Activated effector memory CD4-positive, alpha-beta T cell treated with Interleukin-2 at 50 U/mL for 16 hours (primary cell): ENCODE measurements around the gene FAM120C.
A peak's percentile ranks its signal among the peaks of the same experiment; 100 is the strongest.

Experiments used
- DNase-seq: peaks from one replicate; pipeline ENCODE4 v3.0.0-alpha.2; 2020

The FAM120C gene, protein sequence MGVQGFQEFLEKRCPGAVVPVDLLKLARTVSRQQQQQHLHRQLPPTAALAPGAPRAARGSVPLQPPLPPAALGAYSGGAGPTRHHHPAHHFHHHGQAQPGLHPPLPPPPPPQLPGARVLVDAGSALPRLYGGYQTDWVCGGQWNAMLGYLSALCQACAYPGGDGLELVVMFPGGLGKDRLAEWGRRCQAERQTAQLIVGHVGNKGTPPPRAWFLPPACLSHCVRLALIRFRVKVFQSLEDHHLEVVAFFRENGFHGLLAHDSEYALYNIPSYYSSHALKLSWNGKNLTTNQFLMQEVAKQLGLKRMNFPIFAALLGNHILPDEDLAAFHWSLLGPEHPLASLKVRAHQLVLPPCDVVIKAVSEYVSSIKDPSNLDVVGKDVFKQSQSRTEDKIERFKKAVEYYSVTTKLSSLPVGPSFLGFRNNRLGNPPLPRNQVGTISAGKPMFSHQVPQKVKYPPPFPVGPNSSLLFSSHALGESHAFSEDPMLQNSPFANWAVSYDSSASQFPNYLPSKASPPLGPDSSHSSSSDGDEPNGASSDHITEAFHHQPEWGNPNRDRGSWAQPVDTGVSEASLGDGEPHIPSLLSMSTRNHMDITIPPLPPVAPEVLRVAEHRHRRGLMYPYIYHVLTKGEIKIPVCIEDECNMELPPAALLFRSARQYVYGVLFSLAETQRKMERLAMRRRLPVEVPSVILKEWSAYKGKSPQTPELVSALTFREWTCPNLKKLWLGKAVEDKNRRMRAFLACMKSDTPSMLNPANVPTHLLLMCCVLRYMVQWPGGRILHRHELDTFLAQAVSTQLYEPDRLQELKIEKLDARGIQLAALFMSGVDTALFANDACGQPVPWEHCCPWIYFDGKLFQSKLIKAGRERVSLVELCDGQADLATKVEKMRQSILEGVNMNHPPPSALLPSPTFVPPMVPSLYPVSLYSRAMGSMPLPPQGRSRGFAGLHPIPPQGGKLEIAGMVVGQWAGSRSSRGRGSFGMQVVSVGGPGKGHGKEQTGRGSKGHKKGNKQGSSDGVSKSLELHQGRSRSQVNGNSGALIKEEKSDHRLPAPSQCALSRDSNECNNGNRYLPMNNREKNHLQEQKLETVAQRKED

DNA sequence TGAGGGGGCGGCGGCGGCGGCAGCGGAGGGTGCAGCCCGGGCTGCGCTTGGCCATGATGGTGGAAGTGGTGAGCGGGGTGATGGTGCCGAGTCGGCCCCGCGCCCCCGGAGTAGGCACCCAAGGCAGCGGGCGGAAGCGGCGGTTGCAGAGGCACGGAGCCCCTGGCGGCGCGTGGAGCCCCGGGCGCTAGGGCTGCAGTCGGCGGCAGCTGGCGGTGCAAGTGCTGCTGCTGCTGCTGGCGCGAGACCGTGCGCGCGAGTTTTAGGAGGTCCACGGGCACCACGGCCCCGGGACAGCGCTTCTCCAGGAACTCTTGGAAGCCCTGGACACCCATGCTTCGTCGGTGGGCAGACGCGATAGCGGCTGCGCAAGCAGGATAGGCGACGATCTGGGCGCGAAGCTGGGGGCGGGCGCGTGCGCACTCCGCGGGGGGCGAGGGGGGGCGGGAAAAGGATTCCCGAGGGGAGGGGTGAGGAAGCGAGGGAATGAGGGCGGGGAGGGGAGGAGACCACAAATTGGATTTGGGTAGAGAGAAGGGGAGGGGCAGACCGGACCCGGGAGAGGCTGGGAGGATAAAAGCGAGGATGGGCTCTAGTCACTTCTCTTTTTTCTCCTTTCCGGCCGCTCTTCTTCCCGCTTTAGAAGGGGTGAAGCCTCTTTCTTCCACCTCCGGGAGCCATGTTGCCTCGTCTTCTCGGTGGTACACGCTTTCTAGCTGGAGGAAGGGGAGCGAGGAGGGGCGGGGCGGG, at the start of gene FAM120C:
TSS of gene FAM120C (minus strand) at position 391 of the 750 bp plus-strand sequence. CDS start at position 335, 56 bp downstream.
- DNase-seq, result peak; percentile 48

DNA sequence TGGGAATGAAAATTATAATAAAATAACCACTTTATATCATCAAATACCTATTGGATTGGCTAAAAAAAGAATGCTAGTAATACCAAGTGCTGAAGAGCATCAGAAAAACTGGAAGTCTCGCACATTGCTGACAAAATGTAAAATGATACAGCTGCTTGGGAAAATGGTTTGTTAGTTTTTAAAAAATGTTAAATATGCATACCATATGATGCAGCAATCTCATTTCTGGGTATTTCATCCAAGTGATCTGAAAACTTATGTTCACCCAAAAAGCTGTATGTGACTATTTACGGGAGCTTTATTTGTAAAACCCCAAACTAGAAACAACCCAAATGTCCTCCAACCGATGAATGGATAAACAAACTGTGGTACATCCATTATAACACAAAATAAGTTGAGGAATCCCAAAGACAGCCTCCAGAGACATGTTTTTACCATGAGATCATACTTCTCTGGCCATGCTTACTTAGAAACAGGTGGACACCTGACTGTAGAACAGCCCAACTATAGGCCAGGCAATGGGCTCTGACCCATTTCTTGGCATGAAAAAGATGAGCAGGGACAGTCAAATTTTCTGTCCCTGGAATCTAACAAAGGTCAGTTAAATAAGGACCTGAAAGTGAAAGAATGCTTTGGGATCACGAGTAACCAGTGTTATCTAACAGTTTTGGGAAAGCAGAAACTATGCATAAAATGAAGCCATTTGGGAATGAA, 47.5 kb upstream of the FAM120C start:
- no peak for DNase-seq

DNA sequence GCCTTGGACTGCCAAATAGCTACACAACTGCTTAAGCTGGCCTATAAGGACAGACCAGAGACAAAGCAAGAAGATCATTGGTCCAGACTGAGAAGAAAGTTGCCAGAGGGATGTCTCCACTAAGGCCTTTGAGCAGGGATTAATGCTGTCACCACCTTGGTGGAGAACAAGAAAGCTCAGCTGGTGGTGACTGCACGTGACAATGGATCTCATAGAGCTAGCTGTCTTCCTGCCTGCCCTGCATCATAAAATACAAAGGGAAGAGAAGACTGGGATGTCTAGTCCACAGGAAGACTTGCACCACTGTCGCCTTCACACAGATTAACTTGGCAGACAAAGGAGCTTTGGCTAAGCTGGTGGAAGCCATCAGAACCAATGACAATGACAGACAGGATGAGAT, 40.5 kb upstream of the FAM120C start:
- DNase-seq, result no peak

DNA sequence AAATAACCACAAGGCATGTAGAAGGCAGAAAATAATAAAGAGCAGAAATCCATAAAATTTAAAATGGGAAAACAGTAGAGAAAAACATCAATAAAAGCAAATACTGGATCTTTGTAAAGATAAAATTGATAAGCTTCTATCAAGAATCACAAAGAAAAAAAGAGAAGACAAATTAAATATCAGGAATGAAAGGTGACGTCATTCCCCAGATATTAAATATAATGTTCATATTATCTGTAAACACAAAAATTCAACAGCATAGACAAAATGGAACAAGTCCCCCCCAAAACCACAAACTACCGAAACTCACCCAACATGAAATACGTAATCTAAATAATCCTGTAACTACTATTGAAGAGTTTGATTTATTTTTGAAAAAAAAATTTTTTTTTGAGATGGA, 30.5 kb upstream of the FAM120C start:
- no peak for DNase-seq

DNA sequence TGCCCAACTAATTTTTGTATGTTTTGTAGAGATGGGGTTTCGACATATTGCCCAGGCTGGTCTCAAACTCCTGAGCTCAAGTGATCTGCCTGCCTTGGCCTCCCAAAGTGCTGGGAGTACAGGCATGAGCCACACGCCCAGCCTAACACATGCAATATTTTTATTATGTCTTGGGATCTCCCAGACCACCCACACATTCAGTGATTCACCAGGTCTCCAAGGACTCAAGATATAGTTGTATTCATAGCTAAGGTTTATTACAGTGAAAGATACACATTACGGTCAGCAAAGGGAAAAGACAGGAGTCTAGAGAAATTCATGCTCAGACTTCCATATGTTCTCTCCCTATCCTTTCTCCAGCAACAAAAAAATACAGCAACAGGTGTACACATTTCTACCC, 25.5 kb upstream of the FAM120C start:
- no peak for DNase-seq

DNA sequence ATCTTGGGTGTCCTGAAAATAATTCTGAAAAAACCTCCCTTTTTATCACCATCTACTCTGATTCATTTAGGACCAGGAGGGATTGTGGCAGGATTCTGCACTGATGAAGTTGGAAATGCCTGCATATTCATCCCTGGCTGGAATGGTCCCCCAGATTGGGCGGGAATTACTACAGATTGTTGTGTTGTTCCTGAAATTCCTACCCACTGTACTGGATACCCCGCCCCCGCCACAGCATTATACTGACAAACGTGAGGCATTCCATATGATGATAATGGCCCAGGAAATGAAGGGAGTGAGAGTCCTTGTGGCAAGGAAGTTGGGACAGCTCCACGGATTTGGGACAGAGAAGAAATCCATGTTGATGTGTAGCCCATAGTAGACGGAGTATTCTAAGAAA, 15.2 kb upstream of the FAM120C start:
- no peak for DNase-seq

DNA sequence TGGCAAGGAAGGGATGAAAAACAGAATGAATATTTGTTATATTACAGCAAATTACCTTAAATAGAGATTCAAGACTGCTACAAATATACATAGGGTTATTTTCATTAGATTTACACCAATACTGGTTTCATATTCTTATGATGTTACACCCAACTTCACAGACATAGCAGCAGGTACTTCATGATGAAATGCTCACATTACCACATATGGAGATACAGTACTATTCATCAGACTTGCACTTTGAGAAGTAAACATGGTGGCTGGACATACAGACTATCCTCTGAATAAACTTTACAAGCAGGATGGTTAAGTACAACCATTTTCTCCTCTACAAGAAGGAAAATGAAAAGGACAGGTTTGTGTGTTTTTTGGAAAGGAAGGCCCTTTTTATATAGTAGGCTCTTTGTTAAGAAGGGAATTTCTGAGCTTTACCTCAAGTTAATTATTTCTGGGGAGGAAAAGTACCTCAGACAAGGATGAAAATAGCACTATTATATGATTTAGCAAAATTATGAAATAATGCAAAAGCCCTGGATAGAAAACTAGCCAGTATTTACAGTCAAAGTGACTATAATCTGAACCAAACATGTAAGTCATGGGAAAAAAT, 12.0 kb upstream of the FAM120C start:
- no peak for DNase-seq

DNA sequence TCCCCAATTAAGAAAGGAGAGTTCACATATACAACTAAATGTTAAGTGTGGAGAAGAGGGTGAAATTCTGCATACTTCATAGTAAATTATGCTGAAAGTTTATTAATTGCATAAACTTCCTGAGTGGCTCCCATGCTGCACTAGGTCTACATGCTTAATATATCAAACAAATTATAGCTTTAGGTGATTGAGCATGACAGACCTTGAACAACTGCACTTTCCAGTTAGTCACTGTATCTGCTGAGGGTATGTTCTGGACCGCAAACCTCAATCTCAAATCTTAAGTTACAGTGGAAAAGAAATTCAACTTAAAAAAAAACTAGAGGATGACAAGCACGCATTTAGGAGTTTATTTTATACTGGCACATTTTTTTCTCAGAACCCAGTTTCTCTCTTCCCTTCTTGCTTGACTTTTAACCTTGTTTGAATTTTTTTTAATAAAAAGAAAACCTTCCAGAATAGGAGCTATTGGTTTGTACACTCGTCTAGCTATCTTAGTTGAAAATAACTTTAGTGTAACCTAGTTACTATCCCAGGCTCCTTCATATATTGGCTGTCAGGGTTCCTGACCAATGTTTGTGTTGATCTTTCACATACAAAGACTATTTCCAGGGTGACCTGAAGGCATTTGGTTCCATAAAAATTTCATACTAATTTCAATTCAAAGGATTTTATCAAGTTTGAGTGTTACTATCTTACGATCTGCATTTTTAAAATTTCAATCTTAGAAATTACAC, 10.2 kb upstream of the FAM120C start:
- DNase-seq, result no peak

DNA sequence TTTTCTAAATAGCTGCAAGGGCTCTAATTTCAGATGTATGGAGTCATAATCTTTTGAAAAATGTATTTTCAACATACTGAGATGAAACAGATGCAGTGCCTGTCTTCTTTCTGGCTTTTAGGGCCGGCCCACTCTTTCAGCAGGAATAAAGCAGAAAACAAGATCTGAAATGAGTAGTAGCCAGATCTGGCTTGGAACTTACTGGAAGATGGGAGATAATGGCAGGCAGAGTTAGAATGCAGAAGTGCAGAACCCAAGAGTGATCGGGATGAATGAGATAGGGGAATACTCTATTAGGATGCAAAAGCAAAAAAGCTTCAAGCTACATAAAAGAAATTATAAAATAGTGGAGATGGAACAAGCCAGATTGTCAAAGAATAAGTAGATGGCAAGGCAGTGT, 1.4 kb upstream of the FAM120C start:
- DNase-seq, result no peak

DNA sequence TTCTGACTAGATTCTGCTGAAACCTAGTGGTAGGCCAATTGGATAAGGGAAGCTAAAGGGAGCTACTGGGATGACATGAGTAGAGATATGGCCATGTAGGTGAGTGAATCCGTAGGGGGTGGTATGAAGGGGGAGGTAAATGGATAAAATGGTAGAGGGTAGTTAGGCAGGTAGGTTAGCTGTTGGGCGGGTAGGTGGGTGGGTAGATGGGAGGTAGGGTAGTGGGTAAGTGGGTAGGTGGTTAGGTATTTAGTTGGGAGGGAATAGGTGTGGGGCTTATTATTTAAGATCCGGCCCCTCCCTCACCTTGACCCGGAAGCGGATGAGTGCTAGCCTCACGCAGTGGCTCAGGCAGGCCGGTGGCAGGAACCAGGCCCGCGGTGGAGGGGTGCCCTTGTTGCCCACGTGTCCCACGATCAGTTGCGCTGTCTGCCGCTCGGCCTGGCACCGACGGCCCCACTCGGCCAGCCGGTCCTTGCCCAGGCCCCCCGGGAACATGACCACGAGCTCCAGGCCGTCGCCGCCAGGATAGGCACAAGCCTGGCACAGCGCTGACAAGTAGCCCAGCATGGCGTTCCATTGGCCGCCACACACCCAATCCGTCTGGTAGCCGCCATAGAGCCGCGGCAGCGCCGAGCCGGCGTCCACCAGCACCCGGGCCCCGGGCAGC, 725 bp downstream of the FAM120C start:
- peak; percentile 57 for DNase-seq

DNA sequence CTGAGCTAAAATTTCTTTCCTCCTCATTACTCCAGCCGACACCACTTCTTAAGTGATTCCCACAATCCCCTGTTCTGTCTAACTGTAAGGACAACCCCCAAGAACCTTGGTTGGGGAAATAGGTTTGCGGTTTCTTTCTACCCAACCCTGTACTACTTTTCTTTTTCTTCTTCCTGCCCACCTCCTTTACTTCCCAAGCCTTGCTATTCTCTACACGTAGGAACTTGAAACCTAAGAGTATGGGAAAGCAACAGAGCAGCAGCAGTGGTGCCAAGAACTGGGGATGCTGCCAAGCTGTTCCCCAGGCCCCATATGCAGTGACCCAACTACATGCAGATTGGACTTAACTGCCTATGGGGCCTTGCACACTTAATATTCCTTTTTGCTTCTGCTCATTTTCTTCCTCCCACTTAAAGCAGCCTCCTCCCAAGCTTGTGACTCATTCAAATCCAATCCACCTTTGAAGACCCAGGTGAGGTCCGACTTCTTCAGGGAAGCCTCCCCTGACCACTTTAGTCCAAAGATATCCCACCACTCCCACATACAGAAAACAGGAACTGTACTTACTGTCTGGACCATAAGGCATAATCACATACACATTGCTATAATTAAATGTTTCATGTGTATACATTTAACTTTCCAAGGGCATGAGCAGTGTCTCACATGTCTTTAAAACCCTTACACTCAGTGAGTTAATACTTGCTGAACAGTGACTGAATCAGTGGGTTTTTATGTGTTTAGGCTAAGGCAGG, 1.7 kb downstream of the FAM120C start:
- no peak for DNase-seq

DNA sequence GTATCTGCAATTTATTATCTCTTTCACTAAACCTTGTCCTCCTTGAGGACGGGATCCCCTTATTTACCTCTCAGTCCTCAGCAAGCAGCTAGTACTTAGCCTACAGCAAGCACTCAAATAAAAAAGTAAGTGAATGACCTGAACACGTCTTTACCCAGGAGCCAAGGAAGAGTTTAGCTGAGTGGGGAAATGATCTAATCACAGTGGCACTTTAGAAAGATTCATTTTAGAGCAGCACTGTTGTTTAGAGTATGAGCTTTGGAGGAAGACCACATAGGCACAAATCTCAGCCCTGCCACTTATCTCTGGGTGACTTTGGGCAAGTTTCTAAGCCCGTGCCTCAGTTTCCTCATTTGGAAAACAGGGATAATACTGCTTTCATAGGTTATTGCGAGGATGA, 2.7 kb downstream of the FAM120C start:
- no peak for DNase-seq

DNA sequence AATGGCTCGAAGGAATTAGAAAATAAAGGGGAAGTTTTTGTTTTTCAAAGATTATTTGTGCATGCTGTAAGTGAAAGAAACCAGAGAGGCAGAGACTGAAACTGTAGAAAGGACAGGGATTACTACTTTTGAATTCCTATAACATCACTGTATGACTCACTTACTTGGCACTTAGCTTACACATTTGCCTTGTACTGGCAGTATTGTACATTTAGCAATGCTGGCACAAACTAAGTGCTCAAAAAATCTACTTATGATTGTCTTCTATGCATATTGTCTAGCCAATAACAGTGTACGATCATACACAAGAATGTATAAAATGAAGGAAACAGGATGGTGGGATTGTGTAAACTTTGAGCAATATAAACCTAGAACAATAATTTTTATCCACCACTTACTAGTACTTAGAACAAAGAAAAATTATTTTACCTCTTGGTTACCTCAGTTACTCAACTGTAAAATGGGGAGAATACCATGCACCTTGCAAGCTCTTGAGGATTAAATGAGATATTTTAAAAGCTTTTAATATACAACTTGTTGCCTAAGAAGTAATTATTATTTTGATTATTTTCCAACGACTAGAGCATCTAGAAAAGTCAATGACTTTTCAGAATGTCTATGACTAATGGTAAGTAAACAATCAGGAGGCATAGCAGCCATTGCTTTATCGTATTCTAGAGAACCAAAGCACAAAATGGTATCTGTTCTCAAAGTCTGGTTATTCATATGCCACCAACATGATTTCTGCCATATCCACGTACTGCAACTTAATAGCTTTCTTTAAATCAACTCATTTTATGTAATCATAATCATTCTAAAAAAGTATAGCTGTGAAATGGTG, 4.7 kb downstream of the FAM120C start:
- DNase-seq, result no peak

DNA sequence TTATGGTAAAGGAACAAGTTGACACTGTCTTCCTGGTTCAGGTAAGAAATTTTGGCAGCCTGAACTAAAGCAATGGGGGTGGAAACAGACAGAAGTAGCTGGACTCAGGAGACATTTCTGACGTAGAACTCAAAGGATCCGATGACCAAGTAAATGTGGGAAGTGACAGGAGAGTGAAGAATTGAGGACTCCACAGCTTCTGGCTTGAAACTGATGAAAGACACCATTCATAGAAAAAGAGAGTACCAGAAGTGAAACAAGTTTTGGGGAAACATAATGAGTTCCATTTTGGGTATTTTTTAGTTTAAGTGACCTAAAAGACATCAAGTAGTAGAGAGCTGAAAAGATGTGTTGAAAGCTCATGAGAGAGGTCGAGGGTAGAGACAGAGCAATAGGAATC, 5.7 kb downstream of the FAM120C start:
- no peak for DNase-seq

DNA sequence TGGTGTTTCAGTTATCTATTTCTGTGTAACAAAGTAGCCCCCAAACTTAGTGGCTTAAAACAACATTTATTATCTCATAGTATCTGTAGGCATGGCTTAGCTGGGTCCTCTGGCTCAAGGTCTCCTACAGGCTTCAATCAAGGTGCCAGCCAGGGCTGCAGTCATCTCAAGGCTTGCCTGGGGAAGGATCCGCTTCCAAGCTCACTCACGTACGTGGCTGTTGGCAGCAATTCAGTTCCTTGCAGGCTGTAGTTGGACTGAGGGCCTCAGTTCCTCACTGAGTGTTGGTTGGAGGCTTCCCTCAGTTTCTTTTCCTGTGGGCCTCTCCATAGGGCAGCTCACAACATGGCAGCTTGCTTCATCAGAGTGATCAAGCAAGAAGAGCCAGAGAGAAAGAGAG, 9.3 kb downstream of the FAM120C start:
- no peak for DNase-seq

DNA sequence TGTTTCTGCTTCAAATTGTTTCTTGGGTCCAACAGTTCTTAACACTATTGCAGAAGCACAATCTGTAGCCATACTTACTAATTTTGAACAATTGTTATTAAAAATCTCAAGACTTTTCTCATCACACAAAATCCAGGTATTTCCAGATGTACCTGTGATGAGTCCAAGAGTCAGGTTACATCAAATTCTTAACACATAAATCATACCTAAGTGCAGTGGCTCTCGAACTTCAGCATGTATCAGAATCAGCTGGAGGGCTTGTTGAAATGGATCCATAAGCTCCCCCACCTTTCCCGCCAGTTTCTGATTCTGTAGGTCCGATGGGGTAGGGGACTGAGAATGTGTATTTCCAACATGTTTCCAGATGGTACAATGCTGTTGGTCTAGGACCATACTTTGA, 10.6 kb downstream of the FAM120C start:
- no peak for DNase-seq

DNA sequence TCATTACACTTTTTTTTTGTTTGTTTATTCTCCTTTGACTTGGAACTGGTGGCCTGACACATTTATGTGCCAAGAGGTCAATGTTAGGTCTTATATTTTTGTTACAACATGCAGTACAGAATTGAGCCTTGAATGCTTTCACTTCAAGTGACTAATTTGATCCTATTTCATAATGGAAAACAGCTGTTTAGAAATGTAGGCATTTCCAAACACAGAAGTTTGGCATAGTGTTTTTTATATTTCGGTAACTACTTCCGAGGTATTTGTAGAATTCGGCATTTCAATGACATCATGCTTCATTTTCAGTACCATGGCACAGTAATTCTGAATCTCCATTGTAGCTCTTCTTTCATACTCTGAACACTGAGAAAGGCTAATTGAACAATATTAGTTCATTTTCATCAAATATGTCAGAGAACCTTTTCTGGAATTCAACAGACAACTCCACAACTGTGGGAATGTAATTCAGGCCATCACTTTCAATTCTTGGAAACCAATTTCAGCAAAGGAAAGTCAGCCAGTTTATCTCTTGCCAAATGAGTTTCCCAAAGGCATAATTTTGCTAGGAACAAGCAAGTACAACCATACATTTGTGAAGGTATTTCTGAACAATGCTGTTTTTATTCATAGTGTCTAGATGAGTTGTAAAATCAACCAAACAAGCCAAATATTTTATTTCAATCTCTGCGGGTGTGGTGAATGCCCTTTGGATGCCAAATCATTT, 11.4 kb downstream of the FAM120C start:
- DNase-seq, result no peak

DNA sequence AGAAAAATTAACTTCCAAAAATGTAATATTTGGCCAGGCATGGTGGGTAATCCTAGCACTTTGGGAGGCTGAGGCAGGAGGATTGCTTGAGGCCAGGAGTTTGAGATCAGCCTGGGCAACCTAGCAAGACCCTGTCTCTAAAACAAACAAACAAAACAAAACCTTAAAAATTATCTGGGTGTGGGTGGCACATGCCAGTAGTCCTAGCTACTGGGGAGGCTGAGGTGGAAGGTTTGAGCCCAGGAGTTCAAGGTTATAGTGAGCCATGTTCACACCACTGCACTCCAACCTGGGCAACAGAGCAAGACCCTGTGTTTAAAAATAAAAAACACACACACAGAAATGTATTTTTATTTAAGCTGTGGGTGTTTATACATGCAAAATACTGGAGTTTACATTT, 12.0 kb downstream of the FAM120C start:
- no peak for DNase-seq
